ENCODE data around the gene SLC46A2. TPM values are rescaled to one million over a fixed set of nuclear protein-coding genes. Genes with fewer than 3 reads are reported as not detected.

The SLC46A2 gene
- polyA plus RNA-seq, 4 donors = 0.03 to 0.30 TPM; not detected in 2

Other genes starting within 250 kb of the SLC46A2 start
- 10 to 100 TPM in 3 of 4 donors, 1 to 10 TPM in 1; 10.0 to 22.9 (median 18.2) TPM for gene INIP, start 172.8 kb downstream of the SLC46A2 start, polyA plus RNA-seq
- 10 to 100 TPM in 1 of 4 donors, 1 to 10 TPM in 3; 5.1 to 24.9 (median 6.8) TPM for gene SNX30, start 140.1 kb downstream of the SLC46A2 start, polyA plus RNA-seq
- 1 to 10 TPM in 1 of 4 donors, under 1 TPM in 3; 0.27 to 2.0 (median 0.77) TPM for gene ZNF883, start 121.3 kb upstream of the SLC46A2 start, polyA plus RNA-seq
- gene ZFP37, start 165.8 kb upstream of the SLC46A2 start, polyA plus RNA-seq = 1 to 10 TPM in 1 of 4 donors, under 1 TPM in 2, not detected in 1; 0.54 to 2.2 (median 1.00) TPM